Neutrophil (primary cell): ENCODE data around the gene BNIP3.

Experiments used
- H3K27ac ChIP-seq: fragments of 200-600 bp; sonication (generic); 2 replicates; pipeline ENCODE4 v1.5.1; 2016; ENCODE audit warnings: mild to moderate bottlenecking, moderate library complexity
- H3K27me3 ChIP-seq: fragments of 200-600 bp; sonication (generic); 2 replicates; pipeline ENCODE4 v1.6.0; 2016; ENCODE audit warnings: mild to moderate bottlenecking
- H3K36me3 ChIP-seq: fragments of 200-600 bp; sonication (generic); 2 replicates; pipeline ENCODE4 v1.5.1; 2017
- H3K4me1 ChIP-seq, 2 experiments: fragments of 200-600 bp in 1 of 2; sonication (generic) in 1 of 2; 1 replicate in 1 of 2; 2 replicates in 1 of 2; pipeline versions ENCODE4 v1.5.1 to v1.6.1; 2013 to 2016; ENCODE audit warnings: low read depth in 1 of 2, low read length in 1 of 2, mild to moderate bottlenecking in 1 of 2, moderate library complexity in 1 of 2; ENCODE audit not compliant: control insufficient read depth in 1 of 2, insufficient read depth in 1 of 2
- H3K4me3 ChIP-seq, 2 experiments: fragments of 200-600 bp in 1 of 2; sonication (generic) in 1 of 2; 1 replicate in 1 of 2; 2 replicates in 1 of 2; pipeline ENCODE4 v1.5.1; 2013 to 2016; ENCODE audit warnings: low read depth in 1 of 2, low read length in 1 of 2, mild to moderate bottlenecking in 1 of 2, moderate library complexity in 1 of 2
- H3K9me3 ChIP-seq: fragments of 200-600 bp; sonication (generic); 2 replicates; pipeline ENCODE4 v1.5.1; 2016
- TF ChIP-seq, protein P1 (sequence below): fragments of 200-600 bp; sonication (generic); IDR thresholded peaks from 2 replicates; pipeline ENCODE4 v1.5.1; 2016; ENCODE audit warnings: antibody characterized with exemption

BNIP3 gene

DNA sequence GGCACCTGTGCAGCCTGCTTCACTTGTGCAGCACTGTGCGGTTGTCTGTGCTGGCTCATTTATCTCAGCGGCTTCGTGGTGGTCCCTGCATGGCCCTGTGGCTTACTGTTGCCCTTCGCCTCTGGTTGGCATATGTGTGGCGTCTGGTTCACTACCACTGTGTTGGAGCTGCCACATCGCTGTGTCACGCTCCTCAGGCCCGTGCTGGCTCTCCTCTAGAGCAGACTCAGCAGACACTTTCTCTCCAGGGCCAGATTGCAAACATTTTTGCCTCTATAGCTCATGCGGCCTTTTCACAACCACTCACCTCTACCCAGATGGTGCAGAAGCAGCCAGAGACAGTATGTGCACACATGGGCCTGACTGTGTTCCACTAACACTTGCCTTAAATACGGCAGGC, 43.0 kb downstream of the BNIP3 start:
- H3K4me3 ChIP-seq: no peak overlapping the region
- TF ChIP-seq, protein P1, sequence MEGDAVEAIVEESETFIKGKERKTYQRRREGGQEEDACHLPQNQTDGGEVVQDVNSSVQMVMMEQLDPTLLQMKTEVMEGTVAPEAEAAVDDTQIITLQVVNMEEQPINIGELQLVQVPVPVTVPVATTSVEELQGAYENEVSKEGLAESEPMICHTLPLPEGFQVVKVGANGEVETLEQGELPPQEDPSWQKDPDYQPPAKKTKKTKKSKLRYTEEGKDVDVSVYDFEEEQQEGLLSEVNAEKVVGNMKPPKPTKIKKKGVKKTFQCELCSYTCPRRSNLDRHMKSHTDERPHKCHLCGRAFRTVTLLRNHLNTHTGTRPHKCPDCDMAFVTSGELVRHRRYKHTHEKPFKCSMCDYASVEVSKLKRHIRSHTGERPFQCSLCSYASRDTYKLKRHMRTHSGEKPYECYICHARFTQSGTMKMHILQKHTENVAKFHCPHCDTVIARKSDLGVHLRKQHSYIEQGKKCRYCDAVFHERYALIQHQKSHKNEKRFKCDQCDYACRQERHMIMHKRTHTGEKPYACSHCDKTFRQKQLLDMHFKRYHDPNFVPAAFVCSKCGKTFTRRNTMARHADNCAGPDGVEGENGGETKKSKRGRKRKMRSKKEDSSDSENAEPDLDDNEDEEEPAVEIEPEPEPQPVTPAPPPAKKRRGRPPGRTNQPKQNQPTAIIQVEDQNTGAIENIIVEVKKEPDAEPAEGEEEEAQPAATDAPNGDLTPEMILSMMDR: no peak
- H3K4me1 ChIP-seq: no peaks in the 10 kb centered on the region
- peaks cover 74% of the 10 kb centered on the region for H3K36me3 ChIP-seq
- H3K27me3 ChIP-seq: no peaks in the 10 kb centered on the region
- no peaks in the 10 kb centered on the region for H3K9me3 ChIP-seq
- no peak overlapping the region for H3K27ac ChIP-seq

DNA sequence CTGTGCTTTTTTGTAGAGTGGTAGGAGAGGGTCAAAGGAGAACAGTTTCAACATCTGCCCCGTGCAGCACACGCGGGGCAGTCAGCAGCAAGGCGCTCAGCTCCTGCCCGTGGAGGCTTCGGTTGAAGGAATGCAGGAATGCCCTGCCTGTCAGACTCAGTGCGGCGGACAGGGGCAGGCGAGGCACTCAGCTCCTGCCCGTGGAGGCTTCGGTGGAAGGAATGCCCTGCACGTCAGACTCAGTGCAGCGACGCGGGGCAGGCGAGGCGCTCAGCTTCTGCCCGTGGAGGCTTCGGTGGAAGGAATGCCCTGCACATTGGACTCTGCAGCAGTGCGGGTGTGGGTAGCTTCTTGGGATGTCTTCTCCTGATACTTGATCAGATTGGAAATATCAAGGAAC, 43.9 kb downstream of the BNIP3 start:
- Histone ChIP-seq H3K9me3 (no peaks in the 10 kb centered on the region), H3K27me3 (no peaks in the 10 kb centered on the region), H3K36me3 (peaks cover 66% of the 10 kb centered on the region), H3K4me3 (no peak overlapping the region), H3K27ac (no peak overlapping the region), H3K4me1 (no peaks in the 10 kb centered on the region)
- TF ChIP-seq, protein P1: no peak

DNA sequence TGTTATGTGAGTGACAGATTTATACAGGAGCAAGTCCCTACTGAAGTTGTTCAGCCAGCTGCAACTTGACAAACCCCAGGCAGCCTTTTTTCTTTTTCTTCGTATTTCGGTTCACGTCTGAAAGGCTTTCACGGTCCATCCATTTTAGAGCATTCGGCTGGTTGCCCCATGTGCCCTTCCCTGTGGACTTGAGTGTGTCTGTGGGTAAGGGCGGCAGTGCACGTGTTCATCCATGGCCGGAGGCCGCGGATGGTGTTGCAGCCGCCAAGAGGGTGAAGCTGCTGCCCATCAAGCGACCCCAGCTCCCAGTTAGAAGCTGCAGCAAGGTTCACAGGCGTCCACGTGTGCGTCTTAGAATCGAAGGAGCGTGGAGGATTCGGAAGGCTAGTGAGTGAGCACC, 45.0 kb downstream of the BNIP3 start:
- peaks cover 66% of the 10 kb centered on the region for H3K36me3 ChIP-seq
- TF ChIP-seq, protein P1: no peak
- H3K4me3 ChIP-seq: no peak overlapping the region
- no peaks in the 10 kb centered on the region for H3K9me3 ChIP-seq
- no peaks in the 10 kb centered on the region for H3K4me1 ChIP-seq
- H3K27ac ChIP-seq: no peak overlapping the region
- no peaks in the 10 kb centered on the region for H3K27me3 ChIP-seq

DNA sequence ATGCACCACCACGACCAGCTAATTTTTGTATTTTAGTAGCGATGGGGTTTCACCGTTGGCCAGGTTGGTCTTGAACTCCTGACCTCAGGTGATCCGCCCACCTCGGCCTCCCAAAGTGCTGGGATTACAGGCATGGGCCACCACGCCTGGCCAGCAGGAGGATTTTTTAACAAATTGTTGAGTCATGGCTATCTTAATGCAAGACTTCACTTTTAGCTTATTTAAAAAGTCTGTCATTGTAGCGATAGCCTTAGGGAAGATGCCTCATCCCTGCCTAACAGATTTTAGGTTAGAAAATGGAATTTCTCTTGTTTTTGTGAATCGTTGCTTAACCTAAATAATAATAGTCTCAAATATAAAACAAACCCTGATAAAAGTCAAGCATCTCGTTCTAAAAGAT, 45.4 kb downstream of the BNIP3 start:
- no peaks in the 10 kb centered on the region for H3K9me3 ChIP-seq
- H3K27me3 ChIP-seq: no peaks in the 10 kb centered on the region
- TF ChIP-seq, protein P1: no peak
- H3K27ac ChIP-seq: no peak overlapping the region
- H3K4me1 ChIP-seq: no peaks in the 10 kb centered on the region
- H3K4me3 ChIP-seq: no peak overlapping the region
- peaks cover 62% of the 10 kb centered on the region for H3K36me3 ChIP-seq

DNA sequence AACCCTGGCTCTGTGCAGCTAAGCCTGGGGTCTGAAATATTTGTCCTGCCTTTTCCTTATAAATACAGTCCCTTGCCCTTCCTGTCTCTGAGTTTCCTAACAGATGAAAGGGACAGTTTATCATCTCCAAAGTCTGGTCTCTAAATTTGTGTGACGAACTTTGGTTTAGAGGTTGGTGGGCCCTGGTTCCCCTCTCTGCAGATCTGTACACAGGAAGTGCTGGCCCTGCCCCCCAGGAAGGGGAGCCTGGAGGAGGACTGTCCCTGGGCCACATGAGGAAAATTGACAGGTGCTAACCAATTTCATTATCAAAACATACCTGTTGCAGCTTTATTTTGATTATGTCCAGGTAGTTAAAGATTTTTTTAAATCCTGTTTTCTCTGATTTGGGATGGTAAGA, 46.5 kb downstream of the BNIP3 start:
- TF ChIP-seq, protein P1: no peak
- H3K4me1 ChIP-seq: no peaks in the 10 kb centered on the region
- no peak overlapping the region for H3K27ac ChIP-seq
- H3K27me3 ChIP-seq: no peaks in the 10 kb centered on the region
- peaks cover 52% of the 10 kb centered on the region for H3K36me3 ChIP-seq
- no peak overlapping the region for H3K4me3 ChIP-seq
- no peaks in the 10 kb centered on the region for H3K9me3 ChIP-seq

DNA sequence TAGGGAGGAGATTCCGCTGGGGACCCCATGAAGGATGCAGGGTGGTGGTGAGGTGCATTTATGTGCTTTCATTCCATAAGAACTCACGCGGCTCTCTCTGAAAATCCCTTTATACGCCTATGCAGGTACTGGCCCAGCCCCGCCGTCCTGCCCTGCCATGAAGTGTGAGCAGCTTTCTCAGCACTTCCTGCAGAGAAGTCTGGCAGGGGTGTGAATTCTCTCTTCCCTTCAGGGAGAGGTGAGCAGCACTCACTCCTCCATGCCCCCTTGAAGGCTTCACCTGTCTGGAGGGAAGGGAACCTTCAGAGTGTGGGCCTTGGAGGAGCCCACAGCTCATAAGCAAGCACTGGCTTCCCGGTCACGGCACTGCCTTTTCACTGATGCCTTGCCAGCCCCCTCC, 47.0 kb downstream of the BNIP3 start:
- H3K27me3 ChIP-seq: no peaks in the 10 kb centered on the region
- H3K9me3 ChIP-seq: no peaks in the 10 kb centered on the region
- peaks cover 50% of the 10 kb centered on the region for H3K36me3 ChIP-seq
- H3K4me3 ChIP-seq: no peak overlapping the region
- no peak overlapping the region for H3K27ac ChIP-seq
- TF ChIP-seq, protein P1: no peak
- no peaks in the 10 kb centered on the region for H3K4me1 ChIP-seq
